GM19468 (cell line): ENCODE results near the gene KAT14.
"Not testable (repeated sequence)": the region's sequence is repeated elsewhere in the genome, so short reads cannot be mapped to it uniquely, and the experiment has no call there.

Experiments used
- ATAC-seq: cut with Tn5 transposase; IDR thresholded peaks from one replicate; pipeline ENCODE4 v1.9.1; 2021; ENCODE audit warnings: mild to moderate bottlenecking, moderate library complexity, moderate number of reproducible peaks; ENCODE audit not compliant: unreplicated experiment; ENCODE audit errors: extremely low read depth

The KAT14 gene

DNA sequence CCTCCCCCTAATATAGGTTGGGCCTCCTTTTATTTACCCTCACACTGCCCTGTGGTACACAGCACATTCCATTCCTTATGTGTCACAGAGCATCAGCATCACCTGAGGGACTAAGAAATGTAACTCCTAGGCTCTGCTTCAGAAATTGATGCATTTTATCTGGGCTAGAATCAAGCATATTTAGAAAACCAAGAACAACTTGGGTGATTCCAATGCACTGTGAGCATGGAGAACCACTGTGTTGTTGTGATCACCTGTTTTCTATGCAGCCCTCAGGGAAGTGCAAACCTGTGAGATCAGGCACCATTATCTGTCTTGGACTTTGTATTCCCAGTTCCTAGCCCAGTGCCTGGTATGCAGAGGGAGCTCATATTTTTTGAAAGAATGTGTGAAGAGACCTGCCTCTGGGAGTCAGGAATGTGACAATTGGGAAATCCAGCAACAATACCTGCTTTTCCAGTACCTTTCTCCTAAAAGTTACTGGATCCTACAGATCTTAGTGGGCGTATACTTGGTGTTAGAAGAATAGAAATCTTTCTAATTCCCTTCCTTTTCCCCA, 7.0 kb downstream of the KAT14 start:
- no peak for ATAC-seq

DNA sequence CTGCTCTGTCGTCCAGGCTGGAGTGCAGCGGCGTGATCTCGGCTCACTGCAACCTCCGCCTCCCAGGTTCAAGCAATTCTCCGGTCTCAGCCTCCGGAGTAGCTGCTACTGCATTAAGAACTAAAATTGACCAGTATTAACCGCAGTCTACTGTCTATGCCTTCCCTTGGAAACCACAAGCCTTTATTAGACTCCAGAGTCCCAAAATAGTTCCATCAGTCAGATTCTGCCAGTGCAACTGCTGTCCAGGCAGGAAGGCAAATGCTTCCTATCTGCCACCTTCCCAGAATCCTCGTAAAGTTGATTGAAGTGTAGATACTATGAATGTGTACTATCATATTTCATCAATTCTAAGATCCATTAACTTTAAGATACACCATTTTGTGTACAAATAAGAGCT, 16.7 kb downstream of the KAT14 start:
- no peak for ATAC-seq

DNA sequence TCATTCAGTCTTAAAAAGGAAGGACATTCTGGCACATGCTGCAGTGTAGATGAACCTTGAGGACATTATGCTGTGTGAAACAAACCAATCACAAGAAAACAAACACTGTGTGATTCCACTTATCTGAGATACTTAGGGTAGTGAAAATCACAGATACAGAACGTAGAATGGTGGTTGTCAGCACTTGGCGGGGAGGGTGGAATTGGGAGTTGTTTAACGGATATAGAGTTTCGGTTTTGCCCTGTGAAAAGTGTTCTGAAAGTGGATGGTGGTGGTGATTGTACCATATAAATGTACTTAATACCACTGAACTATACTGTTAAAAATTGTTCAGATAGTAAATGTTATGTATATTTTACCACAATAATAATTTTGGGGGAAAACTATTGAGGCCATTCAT, 18.4 kb downstream of the KAT14 start:
- no peak for ATAC-seq

DNA sequence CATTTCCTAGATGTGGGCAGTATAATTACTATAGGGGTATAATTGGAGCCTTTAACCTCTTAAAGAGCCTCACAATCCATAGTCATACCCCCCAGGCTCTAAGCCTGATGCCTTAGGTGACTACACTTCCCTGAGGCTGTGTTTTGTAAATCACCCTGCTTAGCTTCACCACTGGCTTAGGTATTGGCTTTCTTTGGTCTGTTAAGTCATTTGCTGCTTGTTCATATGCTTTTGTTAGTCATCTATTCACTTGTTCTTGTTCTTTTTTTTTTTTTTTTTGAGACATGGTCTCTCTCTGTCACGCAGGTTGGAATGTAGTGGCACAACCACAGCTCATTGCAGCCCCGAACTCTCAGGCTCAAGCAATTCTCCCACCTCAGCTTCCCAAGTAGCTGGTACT, 26.7 kb downstream of the KAT14 start:
- no peak for ATAC-seq

DNA sequence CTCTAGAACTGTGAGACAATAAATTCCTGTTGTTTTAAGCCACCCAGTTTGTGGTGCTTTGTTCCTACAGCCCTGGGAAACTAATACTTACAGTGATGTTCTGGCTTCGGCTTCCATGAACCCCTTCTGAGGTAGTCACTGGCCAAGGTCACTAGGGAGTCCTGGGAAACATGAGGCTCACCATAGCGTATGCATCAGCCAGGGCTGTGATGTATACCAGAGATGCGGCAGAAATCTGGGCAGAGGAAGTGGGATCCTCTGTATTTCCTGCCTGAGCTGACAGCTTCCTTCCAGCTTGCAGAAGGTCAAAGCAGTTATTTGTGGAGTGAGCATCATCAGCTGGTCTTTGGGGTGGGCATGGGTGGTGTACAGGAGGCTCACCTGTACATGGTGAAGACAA, 27.9 kb downstream of the KAT14 start:
- ATAC-seq = no peak

DNA sequence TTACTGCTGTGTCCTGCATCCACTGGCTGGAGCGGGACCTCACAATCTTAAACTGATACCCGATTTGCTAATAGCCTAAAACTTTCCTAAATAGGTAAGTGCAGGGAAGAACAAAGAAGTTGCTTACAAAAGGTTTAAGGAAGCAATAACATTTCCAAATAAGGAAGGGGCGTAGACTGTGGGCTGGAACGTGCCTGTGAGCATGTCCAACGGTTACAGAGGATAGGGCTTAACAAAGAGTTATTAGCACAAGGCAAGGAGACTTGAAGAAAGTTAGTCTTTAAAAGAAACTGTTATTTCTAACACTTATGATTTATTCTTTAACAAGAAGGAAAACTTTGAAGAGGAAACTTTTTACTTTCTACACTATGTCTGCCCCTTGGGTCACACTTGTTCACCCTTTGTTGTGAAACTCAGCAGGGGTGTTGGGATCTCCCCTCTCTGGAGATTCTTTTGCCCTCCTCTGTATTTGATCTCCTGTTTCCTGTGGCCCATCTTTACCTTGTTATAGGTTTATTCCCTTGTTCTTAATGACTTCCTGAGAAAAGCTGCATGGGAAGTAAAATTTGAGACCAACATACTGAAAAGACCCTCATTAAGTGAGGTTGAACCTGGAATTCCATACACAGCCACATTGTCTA, 28.7 kb downstream of the KAT14 start:
- no peak for ATAC-seq

DNA sequence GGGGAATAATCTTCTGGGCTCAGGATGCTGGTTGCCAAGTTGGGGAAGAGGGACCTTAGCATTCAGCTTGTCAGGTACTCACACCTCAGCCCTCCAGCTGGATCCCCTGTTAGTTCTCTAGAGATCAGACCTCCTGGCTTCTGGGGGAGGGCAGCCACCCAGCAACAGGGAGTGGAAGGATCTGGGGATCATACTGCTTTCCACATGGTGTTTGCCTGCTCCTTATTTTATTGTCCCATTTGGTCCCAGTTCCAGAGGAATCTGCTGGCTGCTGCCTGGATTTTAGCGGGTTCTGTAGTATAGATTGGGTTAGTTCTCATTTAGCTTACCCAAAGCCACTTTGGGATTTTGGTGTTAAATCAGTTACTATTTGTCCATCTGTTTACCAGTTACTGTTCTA, 29.3 kb downstream of the KAT14 start:
- no peak for ATAC-seq

DNA sequence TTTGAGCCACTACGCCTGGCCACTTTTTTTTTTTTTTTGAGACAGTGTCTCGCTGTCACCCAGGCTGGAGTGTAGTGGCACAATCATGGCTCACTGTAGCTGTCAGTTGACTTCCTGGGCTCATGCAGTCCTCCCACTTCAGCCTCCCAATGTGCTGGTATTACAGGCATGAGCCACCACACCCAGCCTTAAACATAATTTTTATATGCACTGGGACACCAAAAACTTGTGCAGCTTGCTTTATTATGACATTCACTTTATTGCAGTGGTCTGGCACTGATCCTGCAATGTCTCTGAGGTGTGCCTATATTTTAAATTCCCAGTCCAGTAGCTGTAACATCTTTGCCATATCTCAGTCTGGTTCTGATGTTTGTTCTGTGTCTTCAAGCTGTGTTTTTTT, 34.7 kb downstream of the KAT14 start:
- ATAC-seq = no peak

DNA sequence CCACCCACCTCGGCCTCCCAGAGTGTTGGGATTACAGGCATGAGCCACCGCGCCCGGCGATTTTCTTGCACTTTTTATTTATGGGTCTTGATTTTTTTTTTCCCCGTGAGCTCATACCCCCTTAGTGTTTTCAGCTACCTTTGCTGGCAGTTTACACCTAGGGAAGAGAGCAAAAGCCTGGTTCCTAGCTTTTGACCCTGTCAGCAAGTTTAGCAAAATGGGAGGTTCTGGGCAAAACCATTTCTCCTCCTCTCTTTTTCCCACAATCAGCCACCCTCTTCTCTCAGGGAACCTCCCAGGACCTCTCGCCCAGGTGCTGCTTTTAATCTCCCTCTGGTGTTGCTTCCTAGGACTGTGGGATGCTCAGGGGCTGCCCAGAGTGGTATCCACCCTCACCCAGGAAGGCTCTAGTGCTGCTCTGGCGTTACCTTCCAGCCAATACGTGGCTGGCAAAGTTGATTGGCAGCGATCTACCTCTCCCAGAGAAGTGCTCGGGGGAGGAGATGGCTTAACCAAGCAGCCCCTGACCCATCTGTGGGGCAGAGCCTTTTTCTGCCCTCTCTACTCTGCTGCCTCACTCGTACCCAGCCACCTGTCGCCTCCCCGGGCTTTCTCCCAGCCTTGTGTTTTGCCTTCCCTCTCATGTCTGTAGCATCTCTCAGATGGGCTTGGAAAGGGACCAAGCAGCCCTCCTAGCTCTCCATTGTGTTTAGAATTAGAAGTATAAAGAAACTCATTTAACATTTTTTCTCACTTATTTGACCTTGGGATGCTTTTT, 37.4 kb downstream of the KAT14 start:
- ATAC-seq = no peak

DNA sequence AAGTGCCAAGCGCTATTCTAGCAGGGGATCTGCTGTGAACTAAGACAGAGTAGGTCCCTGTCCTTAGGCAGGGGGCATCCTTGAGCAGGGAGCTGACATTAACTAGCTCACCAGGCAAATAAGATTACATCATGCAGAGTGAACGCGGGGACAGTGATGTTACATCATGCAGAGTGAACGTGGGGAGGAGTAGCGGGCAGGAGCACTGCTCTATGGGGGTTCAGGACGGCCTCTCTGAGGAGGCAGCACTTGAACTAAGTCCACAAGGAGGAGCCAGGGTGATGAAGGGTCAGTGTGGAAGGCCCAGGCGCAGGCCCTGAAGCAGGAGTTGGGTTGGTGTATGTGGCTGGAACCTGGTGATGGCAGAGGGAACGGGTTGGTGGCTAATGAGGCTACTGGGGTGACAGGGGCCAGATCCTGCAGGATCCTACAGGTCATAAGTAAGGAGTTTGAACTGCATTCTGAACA, 38.7 kb downstream of the KAT14 start:
- ATAC-seq = no peak

DNA sequence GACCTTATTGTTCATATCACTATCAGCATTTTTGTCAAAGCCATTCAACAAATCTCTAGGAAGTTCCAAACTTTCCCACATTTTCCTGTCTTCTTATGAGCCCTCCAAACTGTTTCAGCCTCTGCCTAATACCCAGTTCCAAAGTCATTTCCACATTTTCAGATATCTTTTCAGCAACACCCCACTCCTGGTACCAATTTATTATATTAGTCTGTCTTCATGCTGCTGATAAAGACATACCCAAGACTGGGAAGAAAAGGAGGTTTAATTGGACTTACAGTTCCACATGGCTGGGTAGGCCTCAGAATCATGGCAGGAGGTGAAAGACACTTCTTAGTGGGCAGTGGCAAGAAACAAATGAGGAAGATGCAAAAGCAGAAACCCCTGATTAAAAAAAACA, 42.7 kb downstream of the KAT14 start:
- ATAC-seq = not testable (repeated sequence)

DNA sequence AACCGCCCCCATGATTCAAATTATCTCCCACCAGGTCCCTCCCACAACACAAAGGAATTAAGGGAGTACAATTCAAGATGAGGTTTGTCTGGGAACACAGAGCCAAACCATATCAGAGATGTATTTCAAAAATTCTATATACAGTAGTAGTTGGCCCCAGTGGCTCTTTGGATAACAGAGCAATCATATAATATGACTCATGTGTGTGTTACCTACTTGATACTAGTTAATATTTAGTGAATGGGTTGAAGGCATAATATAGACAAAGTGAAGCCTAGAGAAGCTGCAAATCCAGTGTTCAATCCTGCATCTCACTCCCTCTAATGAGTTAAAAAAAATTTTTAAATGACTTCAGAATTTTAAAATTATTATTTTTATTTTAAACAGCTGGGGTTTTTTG, 43.2 kb downstream of the KAT14 start:
- ATAC-seq = no peak

DNA sequence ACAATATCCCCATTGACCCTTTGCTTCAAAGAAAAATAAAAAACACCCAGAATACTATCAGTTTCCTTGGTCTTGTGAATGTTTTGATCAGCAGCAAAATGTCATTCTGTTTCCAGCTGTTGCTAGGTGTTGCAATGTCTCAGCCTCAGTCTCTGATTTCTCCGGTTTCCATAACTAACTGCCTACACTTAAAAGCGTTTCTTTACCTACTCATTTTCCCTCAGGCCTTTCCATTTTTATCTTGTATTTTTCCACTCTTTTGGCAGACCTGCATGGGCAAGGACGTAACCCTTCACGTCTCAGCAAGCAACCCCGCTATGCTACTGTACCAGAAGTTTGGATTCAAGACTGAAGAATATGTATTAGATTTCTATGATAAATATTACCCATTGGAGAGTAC, 49.4 kb downstream of the KAT14 start:
- ATAC-seq = no peak

DNA sequence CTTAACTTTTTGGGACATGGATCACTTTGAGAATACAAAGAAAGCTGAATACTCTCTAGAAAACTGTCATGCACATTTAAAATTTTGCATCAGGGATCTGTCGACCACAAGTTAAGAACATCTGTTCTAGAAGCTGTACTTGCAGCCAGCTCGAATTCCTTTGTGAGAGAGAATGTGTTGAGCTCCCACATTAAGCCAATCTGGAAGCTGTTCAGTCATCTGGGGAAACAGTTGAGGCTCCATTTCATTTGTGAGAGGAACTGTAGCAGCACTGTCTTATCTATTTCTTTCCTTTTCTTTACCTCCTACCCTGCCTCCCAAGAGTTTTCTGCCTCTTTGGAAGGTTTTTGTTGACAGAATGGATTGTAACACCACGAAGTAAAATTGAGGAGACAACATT, 50.8 kb downstream of the KAT14 start:
- ATAC-seq = no peak

DNA sequence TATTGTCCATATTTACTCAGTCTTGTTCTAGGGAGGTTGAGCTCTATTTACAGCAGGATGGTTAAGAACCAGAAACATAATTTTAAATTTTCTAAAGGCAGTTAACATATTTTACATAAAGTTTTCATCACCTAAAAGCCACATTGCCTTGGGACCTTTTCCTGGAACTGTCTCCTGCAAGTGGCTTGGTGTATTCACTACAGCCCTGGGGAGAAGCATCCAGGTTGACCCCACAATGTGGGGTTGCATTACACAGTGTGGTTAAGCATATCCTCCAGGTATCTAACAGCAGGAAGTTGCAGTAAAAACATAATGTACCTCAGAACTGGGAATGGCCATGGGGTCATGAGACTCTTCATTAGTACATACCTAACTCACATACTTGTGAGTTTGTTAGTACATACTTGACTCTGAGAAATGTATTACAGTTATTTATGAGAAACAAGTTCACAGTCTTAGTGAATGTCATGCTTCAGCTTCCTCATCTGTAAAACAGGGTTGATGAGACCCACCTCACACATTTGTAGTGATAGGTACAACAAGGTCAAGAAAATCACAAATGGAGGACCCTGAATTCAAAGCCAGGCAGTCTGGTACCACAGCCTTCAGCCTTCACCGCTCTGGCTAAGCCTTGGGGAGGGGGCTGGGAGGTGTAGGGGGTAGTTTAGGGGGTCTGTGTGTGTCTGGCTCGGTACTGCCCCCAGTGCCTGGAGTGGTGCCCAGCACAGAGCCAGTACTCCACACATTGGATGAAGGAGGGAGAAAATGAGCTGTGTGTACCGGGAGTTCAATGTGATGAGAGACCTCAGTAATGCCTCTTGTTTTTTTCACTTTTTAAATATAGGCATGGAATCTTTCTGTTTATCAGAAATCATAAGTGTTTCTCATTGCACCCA, 52.9 kb downstream of the KAT14 start:
- no peak for ATAC-seq

DNA sequence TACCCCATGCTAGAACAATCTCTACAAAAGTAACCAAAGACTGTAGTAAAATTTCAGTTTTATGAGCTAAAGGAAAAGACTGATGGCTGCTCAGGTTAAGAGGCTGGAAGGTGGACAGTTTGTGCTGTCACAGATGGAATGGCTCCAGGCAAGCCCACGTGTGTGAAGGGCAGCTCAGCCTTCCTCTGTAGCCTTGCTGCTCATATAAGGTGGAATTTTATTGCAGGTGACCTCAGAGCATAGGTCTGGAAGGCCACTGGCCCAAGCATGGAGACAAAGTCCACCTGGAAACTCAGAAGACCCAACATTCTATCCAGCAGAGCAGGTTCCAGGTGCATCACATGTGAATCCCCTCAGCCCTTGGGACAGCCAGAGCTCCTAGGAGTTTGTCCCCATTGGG, 53.6 kb downstream of the KAT14 start:
- ATAC-seq = no peak

DNA sequence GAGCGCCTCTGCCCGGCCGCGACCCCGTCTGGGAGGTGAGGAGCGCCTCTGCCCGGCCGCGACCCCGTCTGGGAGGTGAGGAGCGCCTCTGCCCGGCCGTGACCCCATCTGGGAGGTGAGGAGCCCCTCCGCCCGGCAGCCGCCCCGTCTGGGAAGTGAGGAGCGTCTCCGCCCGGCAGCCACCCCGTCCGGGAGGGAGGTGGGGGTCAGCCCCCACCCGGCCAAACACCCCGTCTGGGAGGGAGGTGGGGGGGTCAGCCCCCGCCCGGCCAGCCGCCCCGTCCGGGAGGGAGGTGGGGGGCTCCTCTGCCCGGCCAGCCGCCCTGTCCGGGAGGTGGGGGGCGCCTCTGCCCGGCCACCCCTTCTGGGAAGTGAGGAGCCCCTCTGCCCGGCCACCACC, 56.8 kb downstream of the KAT14 start:
- not testable (repeated sequence) for ATAC-seq

DNA sequence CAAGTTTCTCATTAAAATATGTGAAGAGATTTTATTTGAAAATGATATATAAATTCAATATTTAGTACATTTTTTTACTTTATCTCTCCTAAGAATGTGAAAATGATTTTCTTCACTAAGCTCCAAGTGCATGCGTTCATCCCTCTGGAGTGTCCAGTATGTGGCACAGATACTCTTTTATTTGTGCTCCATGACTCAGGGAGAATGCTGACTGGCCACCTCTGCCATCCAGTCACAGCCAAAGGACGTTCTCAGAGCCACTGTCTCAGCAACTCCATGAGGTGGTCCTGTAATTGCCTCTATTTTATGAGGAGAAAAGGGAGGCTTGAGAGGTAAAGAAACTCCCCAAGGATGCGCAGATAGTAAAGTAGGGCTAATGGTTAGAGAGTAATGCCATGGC, 58.3 kb downstream of the KAT14 start:
- no peak for ATAC-seq

DNA sequence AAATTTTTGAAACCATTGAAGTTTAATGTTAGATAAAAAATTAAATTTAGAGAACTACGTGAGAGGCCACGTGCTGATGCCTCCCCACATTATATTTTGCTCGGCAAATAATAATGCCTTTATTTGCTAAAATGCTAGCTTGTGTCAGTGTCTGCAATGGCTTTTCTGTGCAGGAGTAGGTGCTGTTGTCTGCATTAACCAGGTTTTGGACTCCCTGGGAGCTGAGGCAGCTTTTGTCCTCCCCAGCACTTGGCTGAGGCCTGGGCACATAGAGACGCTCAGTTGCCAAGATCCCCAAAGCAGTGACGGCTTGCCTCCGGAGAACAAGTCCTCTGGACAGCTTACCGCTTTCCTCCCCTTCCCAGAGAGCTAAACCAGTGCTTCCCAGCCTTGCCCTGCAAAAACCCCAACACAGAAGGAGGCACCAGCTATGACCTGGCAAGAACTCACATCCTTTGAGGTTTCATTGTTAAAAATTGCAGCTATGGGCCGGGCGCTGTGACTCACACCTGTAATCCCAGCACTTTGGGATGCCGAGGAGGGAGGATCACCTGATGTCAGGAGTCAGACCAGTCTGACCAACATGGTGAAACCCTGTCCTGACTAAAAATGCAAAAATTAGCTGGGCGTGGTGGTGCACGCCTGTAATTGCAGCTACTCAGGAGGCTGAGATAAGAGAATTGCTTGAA, 59.9 kb downstream of the KAT14 start:
- no peak for ATAC-seq

DNA sequence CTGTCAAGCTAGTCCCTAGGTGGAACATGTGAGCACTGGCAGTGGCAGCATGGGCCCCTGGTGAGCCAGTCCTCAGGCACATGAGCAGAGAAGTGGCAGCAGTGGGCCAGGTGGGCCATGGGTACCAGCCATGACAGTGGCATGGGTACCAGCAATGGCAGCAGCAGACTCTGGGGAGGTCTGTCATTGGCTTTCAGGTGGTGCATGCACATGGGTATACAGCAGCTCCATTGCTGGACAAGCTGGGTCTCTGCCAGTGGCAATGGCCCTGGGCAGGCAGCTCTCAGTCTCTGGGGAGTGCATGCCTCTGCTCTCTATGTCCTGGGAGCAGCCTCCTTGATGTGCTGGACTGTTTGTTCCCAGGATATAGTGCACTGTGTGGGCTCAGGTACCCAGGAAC, 65.3 kb downstream of the KAT14 start:
- no peak for ATAC-seq
